NCI-H2196 treated with DMSO at 0.1 percent for 48 hours (cell line): ENCODE data around the gene CALHM3.
"Not testable (repeated sequence)": the region's sequence is repeated elsewhere in the genome, so short reads cannot be mapped to it uniquely, and the experiment has no call there.

Experiments
- DNase-seq: peaks from one replicate; lab custom pipeline; 2025; ENCODE audit not compliant: unreplicated experiment; lab: John Stamatoyannopoulos, UW

CALHM3 gene

DNA sequence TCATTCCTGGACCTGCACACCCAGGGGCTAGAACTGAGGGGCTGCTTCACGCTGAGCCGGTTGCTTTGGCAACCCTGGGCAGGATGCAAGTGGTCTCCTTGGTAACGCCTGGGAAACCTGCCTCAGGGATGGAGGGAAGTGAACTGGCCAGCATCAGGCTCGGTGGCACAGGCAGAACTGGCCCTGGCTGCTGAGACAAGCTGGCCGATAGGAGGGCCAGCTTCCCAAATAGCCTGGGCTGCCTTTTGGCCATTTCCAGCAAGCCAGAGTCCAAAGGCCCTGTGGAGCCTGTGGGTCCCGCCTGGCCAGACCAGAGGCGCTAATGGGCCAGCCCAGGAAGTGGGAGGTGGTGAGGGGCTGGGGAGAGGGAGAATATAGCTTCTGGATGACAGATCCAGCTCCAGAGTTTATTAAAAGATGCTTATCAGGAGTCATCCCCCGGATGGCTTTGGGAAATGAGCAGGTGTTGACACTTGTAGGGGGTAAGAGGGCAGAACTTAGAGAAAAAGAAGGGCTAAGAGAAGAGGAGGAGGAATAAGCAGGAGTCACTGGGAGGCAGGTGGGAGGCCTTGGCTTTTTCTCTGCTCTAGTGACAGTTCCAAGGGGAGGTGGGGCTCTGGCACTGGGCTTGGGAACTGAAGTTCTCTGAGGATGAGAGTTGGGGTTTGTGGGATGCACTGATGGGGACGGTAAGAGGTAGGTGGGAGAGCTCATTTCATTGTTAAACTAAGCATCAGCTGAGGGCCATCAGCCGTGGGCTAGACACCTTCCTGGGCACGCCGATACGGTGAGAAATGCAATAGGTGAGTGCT is 24.0 kb upstream of the CALHM3 start:
- no peak for DNase-seq

DNA sequence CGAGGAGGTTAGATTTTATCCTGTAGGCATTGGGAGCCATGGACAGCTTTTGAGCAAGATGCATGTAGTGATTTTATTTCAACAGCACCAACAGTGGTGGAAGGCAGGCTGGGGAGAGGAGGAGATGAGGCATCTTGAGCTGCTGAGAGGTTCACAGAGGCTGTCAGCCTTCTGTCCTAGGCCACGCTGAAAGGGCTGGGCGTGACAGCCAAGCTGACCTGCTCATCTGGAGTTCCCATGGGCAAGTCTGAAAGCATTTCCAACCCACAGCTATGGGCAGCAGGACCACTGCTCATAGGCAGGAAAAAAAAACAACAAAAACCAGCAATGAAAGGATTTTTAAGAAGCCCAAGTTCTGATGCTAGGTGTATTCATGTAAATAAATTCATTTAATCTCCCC is 22.1 kb upstream of the CALHM3 start:
- DNase-seq, result no peak

DNA sequence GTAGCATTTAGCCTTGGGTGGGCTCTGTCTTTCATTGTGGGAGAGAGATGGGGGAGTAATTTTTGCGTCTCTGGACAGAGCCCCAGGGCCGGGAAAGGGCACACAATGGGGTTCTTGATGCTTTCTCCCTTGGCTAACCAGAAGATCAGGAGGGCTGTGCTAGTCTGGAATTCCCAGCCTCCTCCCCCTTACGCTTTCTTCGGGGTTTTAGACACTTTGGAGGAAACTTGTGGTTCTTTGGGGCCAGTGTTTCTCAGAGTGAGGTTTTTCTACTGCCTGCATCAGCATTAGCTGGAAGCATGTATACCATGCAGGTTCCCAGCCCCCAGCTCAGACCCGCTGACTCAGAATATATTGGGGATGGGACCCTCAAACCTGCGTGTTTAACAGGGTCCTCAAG is 21.4 kb upstream of the CALHM3 start:
- DNase-seq, result no peak

DNA sequence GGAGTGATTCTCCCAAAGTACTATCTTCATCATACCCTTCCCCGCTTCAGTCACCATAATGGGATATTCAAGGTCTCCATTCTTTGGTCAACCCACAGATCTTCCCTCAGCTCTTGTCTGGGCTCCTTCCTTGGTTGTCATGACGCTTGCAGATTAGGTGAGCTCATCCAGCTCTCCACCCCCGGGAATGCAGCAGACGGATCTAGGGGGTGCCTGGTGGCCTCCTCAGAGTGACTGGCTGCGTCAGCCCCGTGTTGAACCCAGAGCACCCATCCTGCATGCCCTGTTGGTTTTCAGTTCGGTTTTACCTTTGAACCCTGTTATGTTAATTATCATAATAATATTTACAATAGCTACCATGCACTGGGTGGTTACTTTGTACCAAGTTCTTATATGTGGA is 20.8 kb upstream of the CALHM3 start:
- no peak for DNase-seq

DNA sequence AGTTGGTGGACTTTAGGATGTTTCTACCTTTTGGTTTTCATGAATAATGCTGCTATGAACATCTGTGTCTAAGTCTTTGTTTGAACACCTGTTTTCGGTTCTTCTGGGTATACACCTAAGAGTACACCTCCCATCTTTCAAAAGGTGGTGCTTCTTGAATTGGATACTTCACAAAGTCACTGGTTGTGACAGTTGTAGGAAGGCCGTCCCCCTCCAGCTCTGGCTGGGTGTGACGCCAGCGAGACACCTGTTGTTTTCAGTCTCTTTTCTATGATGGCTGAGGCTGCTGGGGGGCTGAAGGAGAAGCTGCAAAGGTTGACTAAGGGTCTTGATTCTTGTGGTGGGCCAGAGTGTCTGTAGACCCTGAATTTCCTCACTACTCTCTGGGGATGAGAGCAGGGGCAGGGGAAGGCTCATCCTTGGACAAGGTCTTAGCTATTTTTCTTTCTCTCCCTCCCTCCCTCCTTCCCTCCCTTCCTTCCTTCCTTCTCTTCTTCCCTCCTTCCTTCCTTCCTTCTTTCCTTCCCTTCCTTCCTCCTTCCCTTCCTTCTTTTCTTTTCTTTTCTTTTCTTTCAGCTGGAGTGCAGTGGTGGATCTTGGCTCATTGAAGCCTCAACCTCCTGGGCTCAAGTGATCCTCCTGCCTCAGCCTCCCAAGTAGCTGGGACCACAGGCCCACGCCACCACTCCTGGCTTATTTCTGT is 20.0 kb upstream of the CALHM3 start:
- no peak for DNase-seq

DNA sequence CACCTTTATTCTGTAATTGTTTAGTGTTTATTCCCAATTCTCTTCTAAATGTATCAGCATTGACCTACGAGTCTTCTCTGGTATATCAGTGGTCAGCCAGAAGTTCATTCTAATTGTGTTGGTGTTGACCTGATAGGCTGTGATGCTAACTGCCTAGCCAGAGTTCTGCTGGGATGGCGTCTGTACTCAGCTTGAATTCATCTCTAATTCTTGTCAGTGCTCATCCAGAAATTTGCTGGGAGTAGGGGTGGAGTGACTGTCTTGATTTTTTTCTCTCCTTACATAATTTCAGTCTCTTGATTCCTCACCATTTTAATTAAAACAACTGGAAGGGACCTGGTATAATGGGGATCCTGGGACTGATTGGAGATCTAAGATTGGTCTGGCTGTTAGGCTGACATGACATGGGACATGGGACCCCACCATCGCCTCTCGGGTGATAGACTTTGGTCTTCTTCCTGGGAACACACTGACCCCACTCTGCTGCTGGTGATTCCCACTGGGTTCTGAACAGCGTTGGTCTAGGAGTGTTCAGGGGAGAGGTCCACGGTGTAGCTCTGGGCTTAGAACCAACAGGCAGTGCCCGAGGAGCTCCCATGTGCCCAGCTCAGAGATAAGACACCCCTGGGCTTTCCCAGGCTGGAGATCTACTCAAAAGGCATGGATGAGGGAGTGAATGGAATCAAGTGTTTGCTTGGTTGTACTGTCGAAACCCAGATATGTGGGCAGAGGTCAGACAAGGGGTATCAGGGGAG is 18.3 kb upstream of the CALHM3 start:
- DNase-seq, result no peak

GRCh38 chr10:103495321-103495720 is 16.3 kb upstream of the CALHM3 start:
- no peak for DNase-seq

- DNase-seq, result no peak
Measured at GRCh38 chr10:103493916-103494877, 15.2 kb upstream of the CALHM3 start.

GRCh38 chr10:103493362-103493915 is 14.4 kb upstream of the CALHM3 start, which contains the start of gene NEURL1:
TSS of gene NEURL1 (plus strand) at chr10:103493705. CDS start at chr10:103494388, 683 bp downstream.
- no peak for DNase-seq

DNA sequence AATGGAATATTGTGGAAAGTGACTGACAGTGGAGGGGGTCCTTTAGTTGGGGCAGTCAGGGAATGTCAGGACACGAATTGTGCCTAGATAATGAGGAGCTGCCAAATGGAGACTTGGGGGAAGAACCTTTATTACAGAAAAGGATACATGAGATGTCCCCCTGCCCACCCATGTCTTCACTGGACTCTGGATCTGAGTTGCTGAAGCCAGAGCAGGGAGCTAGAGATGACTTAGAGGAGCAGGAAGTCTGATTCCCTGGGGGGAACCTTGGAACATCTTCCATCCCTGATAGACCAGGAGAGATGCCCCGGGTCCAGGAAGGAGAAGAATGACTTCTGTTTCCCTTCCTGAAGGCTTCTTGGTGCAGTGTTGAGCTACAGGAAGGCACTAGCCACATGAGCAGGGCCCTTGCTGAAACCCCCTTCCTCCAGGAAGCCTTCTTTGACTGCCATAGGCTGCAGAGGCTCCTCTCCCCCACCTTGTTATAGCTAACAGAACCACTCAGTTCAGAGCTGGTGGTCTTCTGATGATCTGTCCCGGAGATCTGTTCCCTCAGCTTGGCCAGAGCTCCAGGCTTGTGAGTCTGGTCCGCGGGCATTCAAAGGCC is 13.7 kb upstream of the CALHM3 start:
- DNase-seq, result no peak

- no peak for DNase-seq
Measured at GRCh38 chr10:103491729-103492364, 12.8 kb upstream of the CALHM3 start.

- DNase-seq, result no peak
Measured at GRCh38 chr10:103490986-103491314, 11.9 kb upstream of the CALHM3 start.

GRCh38 chr10:103487410-103487708 is 8.3 kb upstream of the CALHM3 start:
- no peak for DNase-seq

DNA sequence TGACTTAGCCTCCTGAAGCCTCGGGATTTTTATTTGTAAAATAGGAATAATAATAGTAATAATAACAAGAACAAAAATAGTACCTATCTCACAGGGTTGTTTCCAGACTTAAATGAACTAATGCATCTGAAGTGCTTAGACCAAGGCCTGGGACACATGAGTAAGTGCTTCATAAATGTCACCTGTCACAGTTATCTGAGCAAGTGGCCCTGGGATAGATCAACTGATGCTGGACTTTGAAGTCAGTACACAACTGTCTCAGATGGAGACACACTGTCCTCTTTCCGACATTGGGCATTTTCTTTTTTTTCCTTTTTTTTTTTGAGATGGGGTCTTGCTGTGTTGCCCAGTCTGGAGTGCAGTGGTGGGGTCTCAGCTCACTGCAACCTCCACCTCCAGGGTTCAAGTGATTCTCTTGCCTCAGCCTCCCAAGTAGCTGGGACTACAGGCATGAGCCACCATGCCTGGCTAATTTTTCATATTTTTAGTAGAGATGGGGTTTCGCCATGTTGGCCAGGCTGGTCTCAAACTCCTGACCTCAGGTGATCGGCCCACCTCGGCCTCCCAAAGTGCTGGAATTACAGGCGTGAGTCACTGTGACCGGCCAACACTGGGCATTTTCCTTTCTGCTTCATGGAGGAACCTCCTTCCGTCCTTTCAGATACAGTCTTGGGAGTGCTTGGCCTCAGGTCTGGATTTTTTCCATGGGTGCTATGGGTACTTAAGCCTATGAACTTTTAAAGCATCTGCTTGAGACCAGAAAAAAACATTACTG is 7.8 kb upstream of the CALHM3 start:
- DNase-seq, result not testable (repeated sequence)

DNA sequence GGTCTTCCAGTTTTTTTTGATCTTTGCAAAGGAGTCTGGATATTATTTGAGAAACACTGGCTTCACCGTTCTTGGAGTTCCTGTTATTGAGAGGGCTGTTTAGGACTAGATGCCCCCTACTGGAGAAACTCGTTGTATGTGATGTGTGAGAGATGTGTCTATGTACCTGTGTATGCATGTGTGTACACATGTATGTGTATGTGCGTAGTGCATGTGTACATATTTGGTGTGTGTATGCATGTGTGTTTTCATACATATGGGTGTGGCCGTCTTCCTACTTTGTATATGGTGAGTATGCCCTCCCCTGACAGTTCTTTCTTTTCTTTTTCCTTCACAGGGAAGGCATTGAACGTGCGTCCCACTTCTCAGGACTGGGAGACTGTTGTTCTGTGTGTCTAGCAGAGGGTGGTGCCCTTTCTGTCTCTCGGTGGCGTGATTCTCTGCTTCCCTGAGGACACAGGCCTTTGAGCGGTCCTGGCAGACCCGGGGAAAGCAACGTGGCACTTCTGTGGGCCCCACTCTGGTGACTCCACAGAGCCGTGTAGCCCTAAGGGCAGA is 3.0 kb upstream of the CALHM3 start:
- DNase-seq, result no peak

DNA sequence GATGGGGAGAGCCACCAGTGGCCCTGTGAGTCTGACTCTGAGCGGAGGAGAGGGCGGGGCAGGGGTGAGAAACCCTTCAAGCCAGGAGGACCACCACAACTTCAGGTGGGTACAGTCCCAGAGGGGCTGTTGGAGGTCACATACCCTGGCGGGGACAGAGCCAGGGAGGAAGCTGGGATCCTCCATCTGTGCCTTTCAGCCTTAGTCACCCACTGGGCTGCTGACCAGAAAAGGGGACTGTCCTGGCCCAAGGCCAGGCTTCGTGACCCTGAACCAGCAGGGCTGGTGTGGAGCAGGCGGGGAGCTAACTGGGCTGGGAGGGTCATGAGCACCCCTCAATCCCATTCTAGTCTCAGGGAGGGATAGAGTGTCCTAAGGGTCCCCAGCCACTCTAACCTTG is 1.5 kb upstream of the CALHM3 start:
- DNase-seq, result no peak

DNA sequence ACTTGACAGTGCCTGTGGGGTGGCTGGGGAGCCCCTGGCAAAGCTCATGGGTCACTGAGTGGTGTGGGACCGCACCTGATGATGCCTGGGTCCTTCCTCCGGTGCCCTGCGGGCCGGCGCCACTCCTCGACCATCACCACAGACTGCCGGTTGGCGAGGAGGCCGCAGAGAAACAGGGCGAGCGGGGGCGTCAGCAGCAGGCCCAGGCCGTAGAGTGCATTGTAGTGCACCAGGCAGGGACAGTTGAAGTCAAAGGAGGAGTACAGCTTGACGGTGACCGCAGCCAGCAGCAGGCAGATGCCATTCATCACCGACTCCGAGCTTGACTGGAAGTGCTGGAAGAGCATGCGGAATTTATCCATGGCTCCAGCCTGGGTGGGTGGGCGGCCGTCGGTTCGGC is 369 bp downstream of the CALHM3 start:
- no peak for DNase-seq

DNA sequence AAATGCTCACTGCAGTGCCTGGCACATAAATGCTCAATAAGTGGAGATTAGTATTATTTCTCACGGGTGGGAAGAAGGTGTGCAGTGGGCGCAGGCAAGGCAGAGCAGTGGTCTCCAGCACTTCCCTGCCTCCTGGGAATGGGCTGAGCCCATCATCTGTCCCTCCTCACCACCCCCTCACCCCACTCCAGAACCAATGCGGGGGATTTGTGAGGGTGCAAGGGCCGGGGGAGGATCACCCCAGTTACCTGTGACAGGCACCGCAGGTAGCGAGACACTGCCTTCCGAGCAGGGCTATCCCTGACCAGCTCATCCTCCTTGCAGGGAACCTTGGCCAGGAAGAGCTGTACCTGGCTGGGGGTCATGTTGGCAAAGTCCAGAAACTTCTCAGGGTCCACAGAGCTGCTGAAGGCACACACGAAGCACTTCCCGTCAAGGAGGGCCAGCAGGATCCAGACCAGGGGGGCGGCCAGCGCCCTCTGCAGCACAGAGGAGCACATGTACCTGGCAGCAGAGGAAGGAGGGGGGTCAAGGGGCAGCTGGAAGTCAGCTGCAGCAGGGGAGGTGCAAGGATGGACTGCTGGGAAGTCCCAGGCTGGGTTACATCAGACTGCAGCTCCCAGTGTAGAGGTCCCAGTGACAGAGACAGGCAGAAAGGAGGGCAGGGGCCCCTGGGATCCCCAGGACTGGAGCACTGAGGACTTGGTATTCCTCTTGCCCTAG is 2.8 kb downstream of the CALHM3 start:
- DNase-seq, result no peak
